Right lobe of liver (tissue), 6 donors: Measurements from ENCODE around the gene FGF21. TPM values are rescaled to one million over a fixed set of nuclear protein-coding genes. Genes with fewer than 3 reads are reported as not detected.

Experiments
- ATAC-seq, 4 donors: fragments of 200-7000 bp; cut with Tn5 transposase; one replicate each; pipeline ENCODE4 v1.9.1; 2020; ENCODE audit warnings: mild to moderate bottlenecking in 4 of 4, moderate library complexity in 4 of 4
- DNase-seq, 3 donors: peaks; one replicate each; pipeline ENCODE4 v3.0.0-alpha.2; 2020
- H3K27ac ChIP-seq, 3 donors: fragments of 200-600 bp; one replicate each; pipeline ENCODE4 v1.8.0; 2022
- H3K27me3 ChIP-seq, 2 donors: fragments of 200-600 bp; one replicate each; pipeline ENCODE4 v1.8.0; 2022
- H3K36me3 ChIP-seq, 4 donors: fragments of 200-600 bp; sonication (generic) in 1 of 4; one replicate each; pipeline versions ENCODE4 v1.5.1 to v1.8.0; 2017 to 2022; ENCODE audit warnings: control low read depth in 1 of 4
- H3K4me1 ChIP-seq, 4 donors: fragments of 200-600 bp; sonication (generic) in 1 of 4; one replicate each; pipeline versions ENCODE4 v1.5.1 to v1.8.0; 2017 to 2022; ENCODE audit warnings: control low read depth in 1 of 4
- H3K4me3 ChIP-seq, 3 donors: fragments of 200-600 bp; one replicate each; pipeline ENCODE4 v1.8.0; 2022
- H3K9me3 ChIP-seq, 4 donors: fragments of 200-600 bp; sonication (generic) in 1 of 4; one replicate each; pipeline versions ENCODE4 v1.5.1 to v1.8.0; 2017 to 2022; ENCODE audit warnings: control low read depth in 1 of 4
- POLR2A ChIP-seq: fragments of 450-650 bp; IDR thresholded peaks from one replicate; pipeline ENCODE4 v1.6.1; 2017; ENCODE audit warnings: antibody characterized with exemption, mild to moderate bottlenecking
- WGBS: methylation state at CpG from one replicate; pipeline ENCODE4 v1.1.6; 2018; ENCODE audit warnings: low coverage, low lambda C conversion rate; ENCODE audit not compliant: insufficient coverage; ENCODE audit errors: missing lambda C conversion rate; 5-methylcytosine and 5-hydroxymethylcytosine counted together
- intact Hi-C, 2 donors: fragments of 100-400 bp; cut with DNase I; formaldehyde crosslinking; loops; one replicate each; pipeline versions ENCODE4 v1.11.2 to v1.14.1; 2022
- total RNA-seq, 6 experiments: library from RNA; depleted of rRNA in 2 of 6; stranded (reverse); fragments of >200 nt in 2 of 6; fragmentation: NEBNext Ultra II Directional in 3 of 6; extraction: Animal tissue kit (Norgen Biotek cat#: 25700) in 3 of 6; gene quantifications; one replicate each; pipeline versions ENCODE4 v1.1.0 to v1.2.4, GENCODE V29; 2016 to 2023
- TF ChIP-seq, protein P1 (sequence below), 4 donors: fragments of 200-600 bp in 3 of 4; fragments of 450-650 bp in 1 of 4; IDR thresholded peaks; one replicate each; pipeline versions ENCODE4 v1.5.1 to v1.8.0; 2016 to 2022; ENCODE audit warnings: antibody characterized with exemption in 4 of 4, mild to moderate bottlenecking in 2 of 4
- donor health status: DM: no; HTN: yes; CAD: no.
- donor health status: DM: no; HTN: no; CAD: no.
- donor health status: DM: no; HTN: no; CAD: no.
- donor health status: DM: no; HTN: yes; CAD: no.
- donor health status: DM: no; HTN: yes; CAD: no.

Gene FGF21
- total RNA-seq, 6 experiments from 2014 or later: 5.1 to 55.3 (median 32.7) TPM; not detected in 1

DNA sequence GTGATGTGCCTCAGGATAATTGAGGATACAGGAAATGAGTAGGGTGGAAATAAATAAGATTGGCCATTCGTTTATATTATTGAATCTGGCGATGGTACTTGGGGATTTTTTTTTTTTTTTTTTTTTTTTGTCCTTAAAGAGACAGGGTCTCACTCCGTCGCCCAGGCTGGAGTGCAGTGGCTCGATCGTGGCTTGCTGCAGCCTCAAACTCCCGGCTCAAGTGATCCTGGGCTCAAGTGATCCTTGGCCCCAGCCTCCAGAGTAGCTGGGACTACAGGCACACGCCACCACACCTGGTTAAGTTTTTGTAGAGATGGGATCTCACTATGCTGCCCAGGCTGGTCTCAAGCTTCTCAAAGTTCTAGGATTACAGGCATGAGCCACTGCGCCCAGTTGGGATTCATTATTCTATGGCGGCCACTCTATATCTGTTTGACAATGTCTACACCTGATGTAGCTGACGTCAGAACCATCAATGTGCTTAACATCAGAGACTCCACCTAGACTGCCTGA, 33.1 kb upstream of the FGF21 start:
- Histone ChIP-seq H3K36me3 (no peaks in the 10 kb centered on the region), H3K4me1 (no peaks in the 10 kb centered on the region), H3K27ac (no peak overlapping the region), H3K27me3 (no peaks in the 10 kb centered on the region), H3K4me3 (no peak overlapping the region), H3K9me3 (no peaks in the 10 kb centered on the region)
- WGBS: 73% methylated on average over 7 of the region's 11 CpGs
- DNase-seq (no peak), ATAC-seq (no peak)
- no peak for TF ChIP-seq POLR2A
- TF ChIP-seq, protein P1, sequence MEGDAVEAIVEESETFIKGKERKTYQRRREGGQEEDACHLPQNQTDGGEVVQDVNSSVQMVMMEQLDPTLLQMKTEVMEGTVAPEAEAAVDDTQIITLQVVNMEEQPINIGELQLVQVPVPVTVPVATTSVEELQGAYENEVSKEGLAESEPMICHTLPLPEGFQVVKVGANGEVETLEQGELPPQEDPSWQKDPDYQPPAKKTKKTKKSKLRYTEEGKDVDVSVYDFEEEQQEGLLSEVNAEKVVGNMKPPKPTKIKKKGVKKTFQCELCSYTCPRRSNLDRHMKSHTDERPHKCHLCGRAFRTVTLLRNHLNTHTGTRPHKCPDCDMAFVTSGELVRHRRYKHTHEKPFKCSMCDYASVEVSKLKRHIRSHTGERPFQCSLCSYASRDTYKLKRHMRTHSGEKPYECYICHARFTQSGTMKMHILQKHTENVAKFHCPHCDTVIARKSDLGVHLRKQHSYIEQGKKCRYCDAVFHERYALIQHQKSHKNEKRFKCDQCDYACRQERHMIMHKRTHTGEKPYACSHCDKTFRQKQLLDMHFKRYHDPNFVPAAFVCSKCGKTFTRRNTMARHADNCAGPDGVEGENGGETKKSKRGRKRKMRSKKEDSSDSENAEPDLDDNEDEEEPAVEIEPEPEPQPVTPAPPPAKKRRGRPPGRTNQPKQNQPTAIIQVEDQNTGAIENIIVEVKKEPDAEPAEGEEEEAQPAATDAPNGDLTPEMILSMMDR (IDR thresholded peaks at IDR 0.05): no peak
- intact Hi-C loops: no loop called here

DNA sequence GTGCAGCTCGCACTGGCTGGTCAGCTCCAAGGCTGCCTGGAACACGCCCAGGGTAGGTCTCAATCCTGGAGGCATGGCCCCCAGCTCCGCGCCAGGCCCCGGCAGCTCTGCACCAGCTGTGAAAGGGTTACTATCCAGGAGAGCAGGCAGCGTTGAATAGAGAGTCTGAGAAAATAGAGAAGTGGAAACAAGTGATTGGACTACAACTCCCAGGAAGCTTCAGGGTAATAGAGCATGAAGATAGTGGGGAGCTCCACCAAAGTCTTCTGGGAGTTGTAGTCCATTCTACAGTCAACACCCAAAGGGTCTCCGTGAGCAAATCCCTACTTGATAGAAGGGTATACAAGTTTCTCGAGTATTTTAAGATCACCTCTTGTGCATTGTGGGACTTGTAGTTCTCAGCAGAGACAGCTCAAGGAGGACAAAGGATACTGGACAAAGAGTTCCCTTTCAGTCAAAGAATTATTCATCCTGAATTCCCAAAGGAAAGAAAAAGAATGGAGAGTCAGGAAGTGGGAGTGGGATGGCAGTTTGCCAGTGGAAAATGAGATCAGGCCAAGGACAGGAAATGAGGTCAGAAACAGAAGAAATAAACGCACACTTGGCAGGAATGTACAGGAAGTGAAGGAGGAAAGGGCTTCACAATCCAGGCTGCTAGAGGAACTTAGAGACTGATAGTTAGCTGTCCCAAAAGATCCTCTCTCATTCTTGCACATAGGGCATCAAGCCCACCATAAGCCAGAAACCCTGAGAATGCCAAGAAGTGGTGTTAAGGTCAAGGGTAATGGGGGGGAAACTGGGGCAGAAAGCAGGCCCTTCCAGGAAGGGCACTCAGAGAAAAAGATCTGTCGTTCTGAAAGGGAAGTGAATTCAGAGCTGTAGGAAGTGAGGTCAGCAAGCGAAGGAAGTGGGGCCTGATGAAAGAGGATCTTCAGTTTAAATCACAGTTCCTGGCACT, 30.2 kb upstream of the FGF21 start:
- Histone ChIP-seq H3K36me3 (no peaks in the 10 kb centered on the region), H3K4me3 (no peak overlapping the region), H3K27me3 (no peaks in the 10 kb centered on the region), H3K4me1 (no peaks in the 10 kb centered on the region), H3K27ac (peak overlapping the region; percentile 50 to 64 (median 55)), H3K9me3 (no peaks in the 10 kb centered on the region)
- no peak for DNase-seq
- 39% methylated on average over 9 of the region's 11 CpGs for WGBS
- peak; percentile 17 to 36 (median 28) for ATAC-seq
- intact Hi-C loops: no loop called here
- TF ChIP-seq POLR2A: no peak
- TF ChIP-seq, protein P1 (IDR thresholded peaks at IDR 0.05): no peak

DNA sequence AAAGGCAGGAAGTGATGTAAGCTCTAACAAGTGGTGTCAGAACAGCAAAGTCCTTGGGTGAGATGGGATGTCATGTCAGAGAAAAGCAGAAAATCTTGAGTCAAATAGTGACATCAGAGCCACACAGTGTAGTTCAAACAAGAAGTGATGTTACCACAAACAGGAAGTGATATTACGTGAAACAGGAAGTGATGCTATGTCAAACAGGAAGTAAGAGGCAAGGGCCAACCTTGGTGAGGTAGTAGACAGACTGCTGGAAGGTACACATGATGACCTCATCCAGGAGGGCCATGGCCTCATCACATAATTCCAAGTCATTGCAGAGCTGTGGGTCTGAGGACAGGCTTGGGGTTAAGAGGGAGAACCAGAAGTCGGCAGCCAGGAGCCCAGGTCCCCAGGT, 28.8 kb upstream of the FGF21 start:
- peak in 1 of 4 donors; percentile 8 for ATAC-seq
- WGBS: 33% methylated on average over 1 of the region's 2 CpGs
- H3K4me3 ChIP-seq: no peak overlapping the region
- intact Hi-C loops: no loop called here
- peak overlapping the region in 2 of 3 donors; percentile 55 to 64 for H3K27ac ChIP-seq
- H3K4me1 ChIP-seq: no peaks in the 10 kb centered on the region
- no peaks in the 10 kb centered on the region for H3K9me3 ChIP-seq
- no peaks in the 10 kb centered on the region for H3K27me3 ChIP-seq
- no peak for DNase-seq
- TF ChIP-seq, protein P1 (IDR thresholded peaks at IDR 0.05): no peak
- TF ChIP-seq POLR2A: no peak
- no peaks in the 10 kb centered on the region for H3K36me3 ChIP-seq

DNA sequence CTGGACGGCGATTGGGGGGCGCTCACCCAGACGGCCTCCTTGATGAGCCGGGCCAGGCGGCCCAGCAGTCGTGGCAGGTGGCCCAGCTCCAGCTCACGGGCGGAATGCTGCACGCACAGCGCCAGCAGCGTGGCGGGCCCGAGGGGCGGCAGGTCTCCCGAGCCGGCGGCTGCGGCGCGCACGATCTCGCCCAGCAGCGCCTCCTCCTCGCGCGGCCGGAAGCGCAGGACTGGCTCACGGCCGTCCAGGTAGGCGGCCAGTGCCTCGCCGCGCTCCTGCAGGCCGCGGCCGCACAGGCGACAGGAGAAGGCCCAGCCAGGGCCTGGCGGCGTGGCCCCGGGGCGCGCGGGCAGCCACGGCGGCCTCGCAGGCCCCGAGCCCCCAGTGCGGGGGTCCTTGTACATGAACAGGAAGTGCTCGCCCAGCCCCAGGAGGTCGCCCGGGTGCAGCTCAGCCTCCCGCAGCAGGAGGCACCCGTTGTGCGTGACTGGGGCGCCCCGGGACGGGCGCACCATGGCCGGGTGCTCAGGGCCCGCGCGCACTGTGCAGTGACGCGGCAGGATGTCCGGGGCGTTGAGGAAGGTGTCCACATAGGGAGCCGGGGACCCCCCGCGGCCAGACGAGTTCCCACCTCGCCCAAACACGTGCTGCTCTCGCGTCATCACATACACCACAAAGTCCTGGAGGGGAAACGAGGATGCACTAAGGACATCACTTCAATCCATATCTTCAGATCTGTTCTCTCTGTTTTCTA, 26.2 kb upstream of the FGF21 start:
- H3K27ac ChIP-seq: no peak overlapping the region
- intact Hi-C loops: no loop called here
- no peaks in the 10 kb centered on the region for H3K4me1 ChIP-seq
- peak; percentile 7 to 56 (median 26) for ATAC-seq
- DNase-seq: no peak
- WGBS: no CpG with 5 or more reads among the region's 77 CpGs
- no peaks in the 10 kb centered on the region for H3K36me3 ChIP-seq
- no peaks in the 10 kb centered on the region for H3K27me3 ChIP-seq
- TF ChIP-seq POLR2A: no peak
- TF ChIP-seq, protein P1 (IDR thresholded peaks at IDR 0.05): peak in 2 of 4 donors; percentile 6 to 26
- H3K9me3 ChIP-seq: no peaks in the 10 kb centered on the region
- peak overlapping the region in 2 of 3 donors; percentile 9 to 33 for H3K4me3 ChIP-seq
